Measurements from ENCODE around the gene VWA3B.

The VWA3B gene

DNA sequence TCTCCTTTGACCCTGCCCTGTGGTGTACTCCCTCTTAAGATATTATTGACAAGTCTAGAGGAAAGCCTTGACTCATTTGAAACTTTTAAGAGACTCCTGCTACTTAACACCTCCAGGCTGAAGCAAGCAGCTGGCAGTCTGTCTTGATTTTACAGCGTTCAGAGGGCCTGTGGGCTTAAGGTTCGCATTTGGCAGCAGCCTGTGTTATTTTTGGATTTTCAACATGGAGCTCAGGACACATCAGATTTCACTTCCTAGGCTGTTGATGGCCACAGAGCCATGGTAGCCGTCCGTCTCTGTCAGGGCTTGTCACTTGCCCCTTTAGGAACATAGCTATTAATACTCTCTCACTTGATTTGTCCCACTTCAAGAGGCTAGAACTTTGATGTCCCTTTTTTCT, 73.6 kb downstream of the VWA3B start:
- TF ChIP-seq, protein P1, sequence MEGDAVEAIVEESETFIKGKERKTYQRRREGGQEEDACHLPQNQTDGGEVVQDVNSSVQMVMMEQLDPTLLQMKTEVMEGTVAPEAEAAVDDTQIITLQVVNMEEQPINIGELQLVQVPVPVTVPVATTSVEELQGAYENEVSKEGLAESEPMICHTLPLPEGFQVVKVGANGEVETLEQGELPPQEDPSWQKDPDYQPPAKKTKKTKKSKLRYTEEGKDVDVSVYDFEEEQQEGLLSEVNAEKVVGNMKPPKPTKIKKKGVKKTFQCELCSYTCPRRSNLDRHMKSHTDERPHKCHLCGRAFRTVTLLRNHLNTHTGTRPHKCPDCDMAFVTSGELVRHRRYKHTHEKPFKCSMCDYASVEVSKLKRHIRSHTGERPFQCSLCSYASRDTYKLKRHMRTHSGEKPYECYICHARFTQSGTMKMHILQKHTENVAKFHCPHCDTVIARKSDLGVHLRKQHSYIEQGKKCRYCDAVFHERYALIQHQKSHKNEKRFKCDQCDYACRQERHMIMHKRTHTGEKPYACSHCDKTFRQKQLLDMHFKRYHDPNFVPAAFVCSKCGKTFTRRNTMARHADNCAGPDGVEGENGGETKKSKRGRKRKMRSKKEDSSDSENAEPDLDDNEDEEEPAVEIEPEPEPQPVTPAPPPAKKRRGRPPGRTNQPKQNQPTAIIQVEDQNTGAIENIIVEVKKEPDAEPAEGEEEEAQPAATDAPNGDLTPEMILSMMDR (IDR thresholded peaks at IDR 0.05; ENCODE audit: low read depth, low read length): no peak
- H3K4me3 ChIP-seq (ENCODE audit: low read depth, low read length): no peak overlapping the region

GRCh38 chr2:98161186-98161585, 74.2 kb downstream of the VWA3B start:
- no peak overlapping the region for H3K4me3 ChIP-seq (ENCODE audit: low read depth, low read length)
- TF ChIP-seq, protein P1 (IDR thresholded peaks at IDR 0.05; ENCODE audit: low read depth, low read length): no peak

DNA sequence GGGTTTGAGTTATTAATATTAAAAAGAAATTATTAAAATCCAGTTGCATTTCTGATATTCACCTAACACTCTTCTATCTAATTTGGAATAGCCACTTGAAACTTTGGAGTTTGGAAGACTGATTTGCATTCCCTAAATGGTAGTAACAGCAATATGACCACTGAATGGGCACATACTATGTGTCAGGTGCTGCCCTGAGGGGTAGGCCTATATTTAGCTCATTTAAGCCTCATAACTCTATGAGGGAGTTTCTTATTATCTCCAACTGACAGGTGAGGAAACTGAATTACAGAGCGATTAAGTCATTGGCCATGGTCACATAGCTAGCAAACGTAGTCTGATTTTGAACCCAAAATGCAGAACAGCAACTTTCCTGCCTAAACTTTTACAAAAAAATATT, 77.3 kb downstream of the VWA3B start:
- TF ChIP-seq, protein P1 (IDR thresholded peaks at IDR 0.05; ENCODE audit: low read depth, low read length): no peak
- H3K4me3 ChIP-seq (ENCODE audit: low read depth, low read length): no peak overlapping the region

- TF ChIP-seq, protein P1 (IDR thresholded peaks at IDR 0.05; ENCODE audit: low read depth, low read length): no peak
Observed at GRCh38 chr2:98165516-98166071, 78.6 kb downstream of the VWA3B start.

GRCh38 chr2:98167916-98168315, 80.9 kb downstream of the VWA3B start:
- no peak overlapping the region for H3K4me3 ChIP-seq (ENCODE audit: low read depth, low read length)
- TF ChIP-seq, protein P1 (IDR thresholded peaks at IDR 0.05; ENCODE audit: low read depth, low read length): no peak

More at GRCh38 chr2:98165516-98166071, 78.6 kb downstream of the VWA3B start:
- H3K4me3 ChIP-seq (ENCODE audit: low read depth, low read length): no peak overlapping the region

DNA sequence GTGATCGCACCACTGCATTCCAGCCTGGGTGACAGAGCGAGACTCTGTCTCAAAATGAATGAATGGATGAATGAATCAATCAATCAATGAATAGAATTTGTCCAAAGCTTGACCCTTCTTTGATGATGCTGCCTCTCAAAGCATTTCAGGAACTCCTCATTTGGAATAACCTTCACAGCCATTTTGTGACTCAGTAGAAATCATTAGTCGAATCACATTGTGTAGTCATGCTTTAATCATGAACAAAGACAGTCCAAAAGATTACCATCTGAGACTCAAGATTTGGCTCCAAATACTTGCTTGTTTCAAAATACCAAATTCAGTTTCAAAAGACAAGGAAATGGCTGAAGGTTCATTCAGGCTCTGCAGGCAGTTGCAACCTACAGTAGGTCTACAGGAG, 83.1 kb downstream of the VWA3B start:
- TF ChIP-seq, protein P1 (IDR thresholded peaks at IDR 0.05; ENCODE audit: low read depth, low read length): no peak
- no peak overlapping the region for H3K4me3 ChIP-seq (ENCODE audit: low read depth, low read length)

- no peak overlapping the region for H3K4me3 ChIP-seq (ENCODE audit: low read depth, low read length)
- TF ChIP-seq, protein P1 (IDR thresholded peaks at IDR 0.05; ENCODE audit: low read depth, low read length): no peak
Observed at GRCh38 chr2:98172150-98172765, 85.3 kb downstream of the VWA3B start.
